WTC11 (cell line): ENCODE results near the gene C19orf73. TPM values are rescaled to one million over a fixed set of nuclear protein-coding genes. Genes with fewer than 3 reads are reported as not detected.

Experiments used
- ATAC-seq: fragments of 200-7000 bp; cut with Tn5 transposase; 2 replicates; pipeline ENCODE4 v1.10.0; 2021; ENCODE audit warnings: mild to moderate bottlenecking, moderate library complexity
- CTCF ChIA-PET: fragments of 300-600 bp; sonication (Branson Sonifier 250); formaldehyde crosslinking; loops from one replicate; lab custom pipeline; 2021; ENCODE audit warnings: antibody characterized with exemption; lab: Charles Lee
- POLR2A ChIA-PET: fragments of 350-600 bp; sonication (Branson Sonifier 250); formaldehyde crosslinking; loops from one replicate; lab custom pipeline; 2021; ENCODE audit warnings: antibody characterized with exemption; lab: Charles Lee
- DNase-seq: peaks from one replicate; pipeline ENCODE4 v3.0.0; 2021; ENCODE audit warnings: low spot score
- H3K27ac Mint-ChIP-seq: 2 replicates; pipeline ENCODE4 v1.8.0; 2021; ENCODE audit warnings: mixed read lengths
- H3K27me3 Mint-ChIP-seq: 2 replicates; pipeline ENCODE4 v1.8.0; 2021; ENCODE audit warnings: low read depth, mild to moderate bottlenecking, moderate library complexity, mixed read lengths
- H3K36me3 Mint-ChIP-seq: 2 replicates; pipeline ENCODE4 v1.8.0; 2021; ENCODE audit warnings: mixed read lengths
- H3K4me1 Mint-ChIP-seq: 2 replicates; pipeline ENCODE4 v1.8.0; 2022; ENCODE audit warnings: mixed read lengths
- H3K4me3 Mint-ChIP-seq: 2 replicates; pipeline ENCODE4 v1.8.0; 2021; ENCODE audit warnings: mild to moderate bottlenecking, moderate library complexity, mixed read lengths
- H3K9me3 Mint-ChIP-seq: 2 replicates; pipeline ENCODE4 v1.8.0; 2021; ENCODE audit warnings: mixed read lengths
- ARID4B ChIP-seq: sonication (generic); formaldehyde crosslinking; IDR thresholded peaks from 2 replicates; pipeline ENCODE4 v1.8.0; 2023; ENCODE audit warnings: missing genetic modification reagents, mild to moderate bottlenecking, borderline replicate concordance
- ATF2 ChIP-seq: sonication (generic); formaldehyde crosslinking; IDR thresholded peaks from 2 replicates; pipeline ENCODE4 v1.8.1; 2022; ENCODE audit warnings: low read depth, missing genetic modification reagents, borderline replicate concordance
- ATF3 ChIP-seq: sonication (generic); formaldehyde crosslinking; conservative IDR thresholded peaks from 2 replicates; pipeline ENCODE4 v1.8.1; 2022; ENCODE audit warnings: mild to moderate bottlenecking, missing genetic modification reagents
- ELF4 ChIP-seq: sonication (generic); formaldehyde crosslinking; IDR thresholded peaks from 2 replicates; pipeline ENCODE4 v1.8.1; 2022; ENCODE audit warnings: low read depth, mild to moderate bottlenecking, moderate library complexity, missing genetic modification reagents
- EMX1 ChIP-seq: fragments of 250-450 bp; sonication (Bioruptor Pico); IDR thresholded peaks from 2 replicates; pipeline ENCODE4 v1.8.0; 2021; ENCODE audit warnings: mild to moderate bottlenecking
- FOXK1 ChIP-seq: sonication (generic); formaldehyde crosslinking; IDR thresholded peaks from 2 replicates; pipeline ENCODE4 v1.8.0; 2022; ENCODE audit warnings: mild to moderate bottlenecking, moderate library complexity, missing genetic modification reagents
- GRHL2 ChIP-seq: fragments of 250-450 bp; sonication (Bioruptor Pico); IDR thresholded peaks from 2 replicates; pipeline ENCODE4 v1.8.0; 2022; ENCODE audit warnings: mild to moderate bottlenecking, moderate library complexity; ENCODE audit not compliant: insufficient replicate concordance, severe bottlenecking
- KAT7 ChIP-seq: sonication (generic); formaldehyde crosslinking; IDR thresholded peaks from 2 replicates; pipeline ENCODE4 v1.8.1; 2023; ENCODE audit warnings: missing genetic modification reagents, mild to moderate bottlenecking, borderline replicate concordance
- NR1H2 ChIP-seq: sonication (generic); formaldehyde crosslinking; IDR thresholded peaks from 2 replicates; pipeline ENCODE4 v1.9.0; 2021; ENCODE audit warnings: mild to moderate bottlenecking, moderate library complexity, missing genetic modification reagents
- SP1 ChIP-seq: sonication (generic); formaldehyde crosslinking; conservative IDR thresholded peaks from 2 replicates; pipeline ENCODE4 v1.8.1; 2022; ENCODE audit warnings: missing genetic modification reagents
- STAT6 ChIP-seq: sonication (generic); formaldehyde crosslinking; conservative IDR thresholded peaks from 2 replicates; pipeline ENCODE4 v1.8.1; 2023; ENCODE audit warnings: mild to moderate bottlenecking, low read depth, missing genetic modification reagents, moderate library complexity
- ZBTB43 ChIP-seq: sonication (generic); formaldehyde crosslinking; IDR thresholded peaks from 2 replicates; pipeline ENCODE4 v1.8.1; 2023; ENCODE audit warnings: mild to moderate bottlenecking, missing genetic modification reagents
- ZNF219 ChIP-seq: sonication (generic); formaldehyde crosslinking; IDR thresholded peaks from 2 replicates; pipeline ENCODE4 v1.8.0; 2023; ENCODE audit warnings: missing genetic modification reagents, mild to moderate bottlenecking, borderline replicate concordance
- ZNF317 ChIP-seq: sonication (generic); formaldehyde crosslinking; IDR thresholded peaks from 2 replicates; pipeline ENCODE4 v1.8.1; 2023; ENCODE audit warnings: low read depth, mild to moderate bottlenecking, moderate library complexity, missing genetic modification reagents, borderline replicate concordance
- ZNF416 ChIP-seq: fragments of 250-450 bp; sonication (Bioruptor Pico); IDR thresholded peaks from 2 replicates; pipeline ENCODE4 v1.9.0; 2021; ENCODE audit warnings: mild to moderate bottlenecking, inconsistent platforms
- ZNF423 ChIP-seq: fragments of 250-450 bp; sonication (Bioruptor Pico); IDR thresholded peaks from 2 replicates; pipeline ENCODE4 v2.1.2; 2022; ENCODE audit warnings: mild to moderate bottlenecking, moderate library complexity
- ZNF671 ChIP-seq: fragments of 250-450 bp; sonication (Bioruptor Pico); IDR thresholded peaks from 2 replicates; pipeline ENCODE4 v1.8.0; 2021; ENCODE audit warnings: mild to moderate bottlenecking
- total RNA-seq: library from RNA; stranded (reverse); gene quantifications from 3 replicates; pipeline ENCODE4 v1.2.3, GENCODE V29; 2021
- TF ChIP-seq, protein P1 (sequence below): sonication (generic); formaldehyde crosslinking; IDR thresholded peaks from 2 replicates; pipeline ENCODE4 v1.8.1; 2022; ENCODE audit warnings: missing genetic modification reagents, borderline replicate concordance
- TF ChIP-seq, protein P2 (sequence below): sonication (generic); formaldehyde crosslinking; IDR thresholded peaks from 2 replicates; pipeline ENCODE4 v1.8.0; 2022; ENCODE audit warnings: mild to moderate bottlenecking, missing genetic modification reagents
- TF ChIP-seq, protein P3 (sequence below): sonication (generic); formaldehyde crosslinking; IDR thresholded peaks from 2 replicates; pipeline ENCODE4 v1.8.0; 2023; ENCODE audit warnings: missing genetic modification reagents

Gene C19orf73
- total RNA-seq, 1 experiment from 2014 or later: 3.2 TPM

DNA sequence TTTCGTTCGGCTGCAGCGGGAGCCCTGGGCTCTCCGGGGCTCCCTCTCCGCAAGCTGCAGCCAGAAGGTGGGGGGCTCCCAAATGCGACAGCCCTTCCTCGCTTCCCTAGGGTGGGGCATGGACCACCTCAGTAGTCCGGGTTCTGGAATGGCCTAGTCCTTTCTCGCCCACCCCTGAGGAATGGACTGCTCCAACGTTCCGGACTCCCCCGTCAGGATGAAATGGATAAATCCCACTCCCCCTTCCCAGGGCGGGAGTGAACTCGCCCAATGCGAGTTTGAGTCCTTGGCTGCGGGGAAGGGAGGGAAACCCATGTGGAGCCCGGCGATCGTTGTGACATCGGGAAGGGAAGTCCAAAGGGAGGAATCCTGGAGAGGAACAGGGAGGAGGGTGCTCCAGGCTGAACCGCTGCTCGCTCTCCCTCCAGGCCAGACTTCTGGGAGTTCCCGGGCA lies 30.7 kb upstream of the C19orf73 start (continued):
- no peak for TF ChIP-seq ZNF317 (CRISPR knock-in tag)
- TF ChIP-seq SP1 (CRISPR knock-in tag): peak; percentile 50; the same call in 1 of the 2 replicates
- no peak for TF ChIP-seq ATF2
- TF ChIP-seq, protein P1, sequence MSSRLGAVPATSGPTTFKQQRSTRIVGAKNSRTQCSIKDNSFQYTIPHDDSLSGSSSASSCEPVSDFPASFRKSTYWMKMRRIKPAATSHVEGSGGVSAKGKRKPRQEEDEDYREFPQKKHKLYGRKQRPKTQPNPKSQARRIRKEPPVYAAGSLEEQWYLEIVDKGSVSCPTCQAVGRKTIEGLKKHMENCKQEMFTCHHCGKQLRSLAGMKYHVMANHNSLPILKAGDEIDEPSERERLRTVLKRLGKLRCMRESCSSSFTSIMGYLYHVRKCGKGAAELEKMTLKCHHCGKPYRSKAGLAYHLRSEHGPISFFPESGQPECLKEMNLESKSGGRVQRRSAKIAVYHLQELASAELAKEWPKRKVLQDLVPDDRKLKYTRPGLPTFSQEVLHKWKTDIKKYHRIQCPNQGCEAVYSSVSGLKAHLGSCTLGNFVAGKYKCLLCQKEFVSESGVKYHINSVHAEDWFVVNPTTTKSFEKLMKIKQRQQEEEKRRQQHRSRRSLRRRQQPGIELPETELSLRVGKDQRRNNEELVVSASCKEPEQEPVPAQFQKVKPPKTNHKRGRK: no peak
- TF ChIP-seq ELF4 (CRISPR knock-in tag): no peak
- no peak for TF ChIP-seq ZNF671 (CRISPR knock-in tag)
- no peak for TF ChIP-seq EMX1 (CRISPR knock-in tag)
- TF ChIP-seq ZNF416 (CRISPR knock-in tag): no peak
- TF ChIP-seq ATF3 (CRISPR knock-in tag): no peak
- no peak for TF ChIP-seq ZNF423 (CRISPR knock-in tag)
- no peak for TF ChIP-seq ZBTB43
- no peak for TF ChIP-seq ZNF219 (CRISPR knock-in tag)

DNA sequence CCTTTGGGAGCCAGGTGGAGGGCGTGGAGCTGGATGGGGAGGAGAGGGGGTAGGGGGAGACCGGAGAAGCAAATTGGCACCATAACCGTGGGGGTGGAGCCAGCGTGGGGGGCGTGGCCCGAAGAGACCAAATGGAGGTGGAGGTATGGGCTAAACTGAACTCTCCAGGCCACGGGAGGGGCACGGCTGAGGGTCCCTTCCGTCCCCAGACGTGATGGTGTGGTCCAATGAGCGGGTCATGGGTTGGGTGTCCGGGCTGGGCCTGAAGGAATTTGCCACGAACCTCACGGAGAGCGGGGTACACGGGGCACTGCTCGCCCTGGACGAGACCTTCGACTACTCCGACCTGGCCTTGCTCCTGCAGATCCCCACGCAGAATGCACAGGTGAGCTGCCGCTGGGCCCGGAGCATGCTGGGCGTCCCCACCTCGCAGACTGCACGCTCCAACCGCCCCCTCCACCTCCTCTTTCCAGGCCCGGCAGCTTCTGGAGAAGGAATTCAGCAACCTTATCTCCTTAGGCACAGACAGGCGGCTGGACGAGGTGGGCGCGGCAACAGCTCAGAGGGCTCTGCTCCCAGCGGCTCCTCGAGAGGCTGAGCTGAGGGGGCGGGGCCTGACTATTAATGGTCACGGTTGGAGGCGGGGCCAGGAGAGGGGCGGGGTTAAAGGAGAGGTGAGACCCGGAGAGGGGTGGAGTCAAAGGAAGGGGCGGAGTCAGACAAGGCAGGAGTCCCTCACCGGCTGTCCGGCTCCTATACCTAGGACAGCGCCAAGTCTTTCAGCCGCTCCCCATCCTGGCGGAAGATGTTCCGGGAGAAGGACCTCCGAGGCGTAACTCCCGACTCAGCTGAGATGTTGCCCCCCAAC lies 30.1 kb upstream of the C19orf73 start:
- Mint-ChIP-seq H3K9me3 (peaks cover 5% of the 10 kb centered on the region), H3K4me3 (peak overlapping the region; percentile 92), H3K27ac (peak overlapping the region; percentile 91), H3K36me3 (peaks cover under 1% of the 10 kb centered on the region; the same call in 1 of the 2 replicates), H3K27me3 (peaks cover 42% of the 10 kb centered on the region), H3K4me1 (peaks cover 33% of the 10 kb centered on the region)
- DNase-seq: peak; percentile 100
- peak; percentile 57 for ATAC-seq
- POLR2A ChIA-PET: interaction anchor here (0.5 to 2.5 kb wide), 14 partner anchors 9 to 411 kb away, joined by 3 to 8 read pairs (median 4); partner anchors contain the start of genes GYS1, NTF4, RUVBL2 and TRPM4
- CTCF ChIA-PET: interaction anchor here (0.5 to 7.9 kb wide), 19 partner anchors 10 to 156 kb away, joined by 3 to 98 read pairs (median 6); partner anchors contain the start of genes GYS1, LIN7B and RUVBL2
- TF ChIP-seq STAT6 (CRISPR knock-in tag) (no peak), ARID4B (CRISPR knock-in tag) (peak; percentile 46; the same call in 1 of the 2 replicates), KAT7 (CRISPR knock-in tag) (no peak), GRHL2 (CRISPR knock-in tag) (no peak), ZNF671 (CRISPR knock-in tag) (no peak), FOXK1 (CRISPR knock-in tag) (peak; percentile 31; the same call in 1 of the 2 replicates), NR1H2 (CRISPR knock-in tag) (no peak)
- TF ChIP-seq, protein P2, sequence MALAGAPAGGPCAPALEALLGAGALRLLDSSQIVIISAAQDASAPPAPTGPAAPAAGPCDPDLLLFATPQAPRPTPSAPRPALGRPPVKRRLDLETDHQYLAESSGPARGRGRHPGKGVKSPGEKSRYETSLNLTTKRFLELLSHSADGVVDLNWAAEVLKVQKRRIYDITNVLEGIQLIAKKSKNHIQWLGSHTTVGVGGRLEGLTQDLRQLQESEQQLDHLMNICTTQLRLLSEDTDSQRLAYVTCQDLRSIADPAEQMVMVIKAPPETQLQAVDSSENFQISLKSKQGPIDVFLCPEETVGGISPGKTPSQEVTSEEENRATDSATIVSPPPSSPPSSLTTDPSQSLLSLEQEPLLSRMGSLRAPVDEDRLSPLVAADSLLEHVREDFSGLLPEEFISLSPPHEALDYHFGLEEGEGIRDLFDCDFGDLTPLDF (CRISPR knock-in tag): no peak
- TF ChIP-seq, protein P3, sequence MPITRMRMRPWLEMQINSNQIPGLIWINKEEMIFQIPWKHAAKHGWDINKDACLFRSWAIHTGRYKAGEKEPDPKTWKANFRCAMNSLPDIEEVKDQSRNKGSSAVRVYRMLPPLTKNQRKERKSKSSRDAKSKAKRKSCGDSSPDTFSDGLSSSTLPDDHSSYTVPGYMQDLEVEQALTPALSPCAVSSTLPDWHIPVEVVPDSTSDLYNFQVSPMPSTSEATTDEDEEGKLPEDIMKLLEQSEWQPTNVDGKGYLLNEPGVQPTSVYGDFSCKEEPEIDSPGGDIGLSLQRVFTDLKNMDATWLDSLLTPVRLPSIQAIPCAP (CRISPR knock-in tag): no peak
